Measurements from ENCODE around the gene STRN4.

Gene STRN4

GRCh38 chr19:46692918-46693722, 53.1 kb downstream of the STRN4 start:
- Histone ChIP-seq H2AFZ (ENCODE audit: low read depth, low read length) (no peak overlapping the region), H3K4me3 (ENCODE audit: low read length) (no peak overlapping the region), H3K36me3 (ENCODE audit: insufficient read depth, low read length) (peaks cover 70% of the 10 kb centered on the region), H3K27me3 (ENCODE audit: insufficient read depth, low read length) (no peaks in the 10 kb centered on the region), H3K4me1 (ENCODE audit: insufficient read depth, low read length) (no peaks in the 10 kb centered on the region), H3K9me3 (ENCODE audit: low read length) (no peaks in the 10 kb centered on the region)

- no peaks in the 10 kb centered on the region for H3K9me3 ChIP-seq (ENCODE audit: low read length)
- H3K36me3 ChIP-seq (ENCODE audit: insufficient read depth, low read length) = peaks cover 78% of the 10 kb centered on the region
- no peak overlapping the region for H3K4me3 ChIP-seq (ENCODE audit: low read length)
- H3K4me1 ChIP-seq (ENCODE audit: insufficient read depth, low read length) = no peaks in the 10 kb centered on the region
- no peaks in the 10 kb centered on the region for H3K27me3 ChIP-seq (ENCODE audit: insufficient read depth, low read length)
- no peak overlapping the region for H2AFZ ChIP-seq (ENCODE audit: low read depth, low read length)
Observed at GRCh38 chr19:46691948-46692347, 54.3 kb downstream of the STRN4 start.

GRCh38 chr19:46691104-46691503, 55.1 kb downstream of the STRN4 start:
- no peaks in the 10 kb centered on the region for H3K4me1 ChIP-seq (ENCODE audit: insufficient read depth, low read length)
- no peaks in the 10 kb centered on the region for H3K9me3 ChIP-seq (ENCODE audit: low read length)
- H3K36me3 ChIP-seq (ENCODE audit: insufficient read depth, low read length) = peaks cover 77% of the 10 kb centered on the region
- H2AFZ ChIP-seq (ENCODE audit: low read depth, low read length) = no peak overlapping the region
- H3K27me3 ChIP-seq (ENCODE audit: insufficient read depth, low read length) = no peaks in the 10 kb centered on the region
- no peak overlapping the region for H3K4me3 ChIP-seq (ENCODE audit: low read length)

- no peaks in the 10 kb centered on the region for H3K9me3 ChIP-seq (ENCODE audit: low read length)
- no peak overlapping the region for H3K4me3 ChIP-seq (ENCODE audit: low read length)
- no peaks in the 10 kb centered on the region for H3K4me1 ChIP-seq (ENCODE audit: insufficient read depth, low read length)
- H2AFZ ChIP-seq (ENCODE audit: low read depth, low read length) = no peak overlapping the region
- H3K36me3 ChIP-seq (ENCODE audit: insufficient read depth, low read length) = peaks cover 80% of the 10 kb centered on the region
- H3K27me3 ChIP-seq (ENCODE audit: insufficient read depth, low read length) = no peaks in the 10 kb centered on the region
Observed at GRCh38 chr19:46689358-46689757, 56.9 kb downstream of the STRN4 start.

GRCh38 chr19:46687438-46688145, 58.7 kb downstream of the STRN4 start:
- no peak overlapping the region for H3K4me3 ChIP-seq (ENCODE audit: low read length)
- no peak overlapping the region for H2AFZ ChIP-seq (ENCODE audit: low read depth, low read length)
- H3K27me3 ChIP-seq (ENCODE audit: insufficient read depth, low read length) = no peaks in the 10 kb centered on the region
- no peaks in the 10 kb centered on the region for H3K9me3 ChIP-seq (ENCODE audit: low read length)
- no peaks in the 10 kb centered on the region for H3K4me1 ChIP-seq (ENCODE audit: insufficient read depth, low read length)
- peaks cover 75% of the 10 kb centered on the region for H3K36me3 ChIP-seq (ENCODE audit: insufficient read depth, low read length)

- Histone ChIP-seq H3K27me3 (ENCODE audit: insufficient read depth, low read length) (no peaks in the 10 kb centered on the region), H3K4me1 (ENCODE audit: insufficient read depth, low read length) (no peaks in the 10 kb centered on the region), H3K36me3 (ENCODE audit: insufficient read depth, low read length) (peaks cover 57% of the 10 kb centered on the region), H2AFZ (ENCODE audit: low read depth, low read length) (no peak overlapping the region), H3K4me3 (ENCODE audit: low read length) (no peak overlapping the region), H3K9me3 (ENCODE audit: low read length) (no peaks in the 10 kb centered on the region)
Observed at GRCh38 chr19:46685189-46685588, 61.1 kb downstream of the STRN4 start.

- H3K9me3 ChIP-seq (ENCODE audit: low read length) = no peaks in the 10 kb centered on the region
- no peak overlapping the region for H3K4me3 ChIP-seq (ENCODE audit: low read length)
- no peaks in the 10 kb centered on the region for H3K4me1 ChIP-seq (ENCODE audit: insufficient read depth, low read length)
- no peak overlapping the region for H2AFZ ChIP-seq (ENCODE audit: low read depth, low read length)
- H3K27me3 ChIP-seq (ENCODE audit: insufficient read depth, low read length) = no peaks in the 10 kb centered on the region
- peaks cover 51% of the 10 kb centered on the region for H3K36me3 ChIP-seq (ENCODE audit: insufficient read depth, low read length)
Observed at GRCh38 chr19:46678110-46678732, 68.0 kb downstream of the STRN4 start.

GRCh38 chr19:46674416-46675178, 71.7 kb downstream of the STRN4 start:
- H3K9me3 ChIP-seq (ENCODE audit: low read length) = no peaks in the 10 kb centered on the region
- no peaks in the 10 kb centered on the region for H3K27me3 ChIP-seq (ENCODE audit: insufficient read depth, low read length)
- H3K4me1 ChIP-seq (ENCODE audit: insufficient read depth, low read length) = no peaks in the 10 kb centered on the region
- peaks cover 44% of the 10 kb centered on the region for H3K36me3 ChIP-seq (ENCODE audit: insufficient read depth, low read length)
- H2AFZ ChIP-seq (ENCODE audit: low read depth, low read length) = no peak overlapping the region
- H3K4me3 ChIP-seq (ENCODE audit: low read length) = no peak overlapping the region

- Histone ChIP-seq H3K27me3 (ENCODE audit: insufficient read depth, low read length) (no peaks in the 10 kb centered on the region), H3K36me3 (ENCODE audit: insufficient read depth, low read length) (peaks cover 26% of the 10 kb centered on the region), H2AFZ (ENCODE audit: low read depth, low read length) (no peak overlapping the region), H3K4me1 (ENCODE audit: insufficient read depth, low read length) (no peaks in the 10 kb centered on the region), H3K9me3 (ENCODE audit: low read length) (no peaks in the 10 kb centered on the region), H3K4me3 (ENCODE audit: low read length) (no peak overlapping the region)
Observed at GRCh38 chr19:46670813-46671212, 75.4 kb downstream of the STRN4 start.

Measured in neuron (in vitro differentiated cells).